Mesendoderm (in vitro differentiated cells): ENCODE results near the gene SKAP1.
"Not testable (repeated sequence)": the region's sequence is repeated elsewhere in the genome, so short reads cannot be mapped to it uniquely, and the experiment has no call there.

ENCODE experiments used
- DNase-seq: peaks from one replicate; pipeline ENCODE4 v3.0.0; 2013
- H2AK5ac ChIP-seq: 2 replicates; pipeline ENCODE4 v1.6.1; 2013; ENCODE audit warnings: low read length, inconsistent platforms
- H2BK120ac ChIP-seq: 2 replicates; pipeline ENCODE4 v1.6.1; 2013; ENCODE audit warnings: low read depth, mild to moderate bottlenecking, low read length, moderate library complexity, mixed read lengths
- H2BK15ac ChIP-seq: replicated peaks from 2 replicates; pipeline ENCODE4 v1.6.1; 2013; ENCODE audit warnings: low read depth, mild to moderate bottlenecking, moderate library complexity
- H2BK5ac ChIP-seq: 2 replicates; pipeline ENCODE4 v1.6.1; 2013; ENCODE audit warnings: low read length, inconsistent platforms
- H3K18ac ChIP-seq: 2 replicates; pipeline ENCODE4 v1.6.1; 2013; ENCODE audit warnings: mild to moderate bottlenecking, low read length, mixed read lengths
- H3K23ac ChIP-seq: one replicate; pipeline ENCODE4 v1.6.1; 2013; ENCODE audit warnings: low read length
- H3K27ac ChIP-seq: 2 replicates; pipeline ENCODE4 v1.5.1; 2013; ENCODE audit warnings: low read depth, mild to moderate bottlenecking, inconsistent platforms, low read length, moderate library complexity
- H3K27me3 ChIP-seq: 2 replicates; pipeline ENCODE4 v1.6.1; 2013; ENCODE audit warnings: low read length, control low read depth, mild to moderate bottlenecking, inconsistent platforms; ENCODE audit not compliant: insufficient read depth, poor library complexity
- H3K36me3 ChIP-seq: 2 replicates; pipeline ENCODE4 v1.6.1; 2013; ENCODE audit warnings: low read length, inconsistent platforms; ENCODE audit not compliant: control insufficient read depth, insufficient read depth
- H3K4ac ChIP-seq: one replicate; pipeline ENCODE4 v1.6.1; 2013; ENCODE audit warnings: low read depth, mild to moderate bottlenecking, low read length, moderate library complexity
- H3K4me1 ChIP-seq: 2 replicates; pipeline ENCODE4 v1.6.1; 2013; ENCODE audit warnings: low read depth, low read length, inconsistent platforms; ENCODE audit not compliant: control insufficient read depth
- H3K4me2 ChIP-seq: 2 replicates; pipeline ENCODE4 v1.6.1; 2013; ENCODE audit warnings: low read length
- H3K4me3 ChIP-seq: 2 replicates; pipeline ENCODE4 v1.5.1; 2013; ENCODE audit warnings: mild to moderate bottlenecking, low read length
- H3K56ac ChIP-seq: one replicate; pipeline ENCODE4 v1.6.1; 2013; ENCODE audit warnings: low read length
- H3K79me1 ChIP-seq: 2 replicates; pipeline ENCODE4 v1.6.1; 2013; ENCODE audit warnings: low read length, inconsistent platforms
- H3K79me2 ChIP-seq: 2 replicates; pipeline ENCODE4 v1.6.1; 2013; ENCODE audit warnings: mild to moderate bottlenecking, low read length; ENCODE audit not compliant: control insufficient read depth, insufficient read depth
- H3K9ac ChIP-seq: 2 replicates; pipeline ENCODE4 v1.6.1; 2013; ENCODE audit warnings: low read length, inconsistent platforms
- H4K5ac ChIP-seq: one replicate; pipeline ENCODE4 v1.6.1; 2013; ENCODE audit warnings: low read length
- H4K8ac ChIP-seq: one replicate; pipeline ENCODE4 v1.6.1; 2013; ENCODE audit warnings: low read depth, mild to moderate bottlenecking, control low read depth, low read length, moderate library complexity
- WGBS: extraction: QIAGEN DNeasy Blood & Tissue Kit; methylation state at CpG from one replicate; pipeline ENCODE4 v1.1.7; 2013; ENCODE audit warnings: low lambda C conversion rate, missing lambda C conversion rate; ENCODE audit not compliant: insufficient coverage; ENCODE audit errors: extremely low coverage; 5-methylcytosine and 5-hydroxymethylcytosine counted together

Gene SKAP1

GRCh38 chr17:48455791-48456190 is 25.8 kb upstream of the SKAP1 start:
- Histone ChIP-seq H3K4me2 (no peak overlapping the region), H4K5ac (no peak overlapping the region), H3K56ac (no peak overlapping the region), H3K4me3 (no peak overlapping the region), H3K79me2 (no peaks in the 10 kb centered on the region), H3K36me3 (no peaks in the 10 kb centered on the region), H3K4ac (no peak overlapping the region), H3K27ac (no peak overlapping the region), H2BK5ac (no peak overlapping the region), H4K8ac (no peak overlapping the region), H3K4me1 (peaks cover 2% of the 10 kb centered on the region), H3K79me1 (no peaks in the 10 kb centered on the region), H2BK15ac (no peak overlapping the region), H3K18ac (no peak overlapping the region), H2BK120ac (no peak overlapping the region), H3K27me3 (peaks cover 14% of the 10 kb centered on the region), H3K9ac (no peak overlapping the region), H3K23ac (no peak overlapping the region), H2AK5ac (no peak overlapping the region)
- no peak for DNase-seq

DNA sequence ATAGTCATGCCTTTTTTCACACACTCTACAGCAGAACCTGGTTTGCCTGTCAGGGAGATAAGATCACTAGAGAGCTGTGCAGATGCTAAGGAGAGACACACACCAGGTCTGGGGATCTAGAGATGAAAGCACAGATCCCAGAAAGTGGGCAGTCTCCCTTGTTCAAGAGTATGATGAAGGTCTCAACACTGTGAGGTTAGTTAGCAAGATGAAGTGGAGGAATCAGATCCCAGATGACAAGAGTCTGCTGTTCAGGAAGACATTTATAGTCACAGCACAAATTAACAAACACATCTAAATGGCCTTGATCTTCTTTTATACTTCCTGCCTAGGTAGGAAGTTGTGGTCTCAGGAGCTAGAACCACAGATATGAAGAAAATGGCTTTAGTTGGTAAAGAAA is 23.4 kb upstream of the SKAP1 start:
- Histone ChIP-seq H3K79me2 (no peaks in the 10 kb centered on the region), H3K4me2 (no peak overlapping the region), H3K4ac (no peak overlapping the region), H2BK120ac (no peak overlapping the region), H2BK15ac (no peak overlapping the region), H3K79me1 (no peaks in the 10 kb centered on the region), H3K27ac (no peak overlapping the region), H3K23ac (no peak overlapping the region), H2BK5ac (no peak overlapping the region), H3K56ac (no peak overlapping the region), H3K36me3 (no peaks in the 10 kb centered on the region), H4K5ac (no peak overlapping the region), H3K9ac (no peak overlapping the region), H3K4me3 (no peak overlapping the region), H3K18ac (no peak overlapping the region), H3K4me1 (peaks cover 2% of the 10 kb centered on the region), H2AK5ac (no peak overlapping the region), H4K8ac (no peak overlapping the region), H3K27me3 (peaks cover 14% of the 10 kb centered on the region)
- no peak for DNase-seq

GRCh38 chr17:48451489-48451888 is 21.5 kb upstream of the SKAP1 start:
- Histone ChIP-seq H2AK5ac (no peak overlapping the region), H4K8ac (no peak overlapping the region), H3K23ac (no peak overlapping the region), H3K9ac (no peak overlapping the region), H3K79me2 (no peaks in the 10 kb centered on the region), H3K4ac (no peak overlapping the region), H2BK5ac (no peak overlapping the region), H3K18ac (no peak overlapping the region), H2BK120ac (no peak overlapping the region), H3K4me3 (no peak overlapping the region), H3K4me2 (no peak overlapping the region), H3K56ac (no peak overlapping the region), H2BK15ac (no peak overlapping the region), H4K5ac (no peak overlapping the region), H3K36me3 (no peaks in the 10 kb centered on the region), H3K27me3 (peaks cover 14% of the 10 kb centered on the region), H3K79me1 (no peaks in the 10 kb centered on the region), H3K27ac (no peak overlapping the region), H3K4me1 (peaks cover 2% of the 10 kb centered on the region)
- no peak for DNase-seq
- no CpG with 5 or more reads among the region's 2 CpGs for WGBS

DNA sequence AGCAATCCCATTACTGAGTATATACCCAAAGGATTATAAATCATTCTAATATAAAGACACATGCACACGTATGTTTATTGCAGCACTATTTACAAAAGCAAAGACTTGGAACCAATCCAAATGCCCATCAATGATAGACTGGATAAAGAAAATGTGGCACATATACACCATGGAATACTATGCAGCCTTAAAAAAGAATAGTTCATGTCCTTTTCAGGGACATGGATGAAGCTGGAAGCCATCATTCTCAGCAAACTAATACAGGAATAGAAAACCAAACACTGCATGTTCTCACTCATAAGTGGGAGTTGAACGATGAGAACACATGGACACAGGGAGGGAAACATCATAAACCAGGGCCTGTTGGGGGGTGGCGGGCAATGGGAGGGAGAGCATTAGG is 19.3 kb upstream of the SKAP1 start:
- H3K4me3 ChIP-seq, H3K56ac ChIP-seq, H4K5ac ChIP-seq, H3K79me2 ChIP-seq, H3K9ac ChIP-seq, H2AK5ac ChIP-seq, DNase-seq, H3K79me1 ChIP-seq, H3K27me3 ChIP-seq, H4K8ac ChIP-seq, H3K27ac ChIP-seq, H2BK15ac ChIP-seq, H2BK120ac ChIP-seq, H3K23ac ChIP-seq, H3K4me1 ChIP-seq, H3K4ac ChIP-seq, H2BK5ac ChIP-seq, H3K36me3 ChIP-seq, H3K18ac ChIP-seq, H3K4me2 ChIP-seq: not testable (repeated sequence)
- no CpG with 5 or more reads among the region's 3 CpGs for WGBS

DNA sequence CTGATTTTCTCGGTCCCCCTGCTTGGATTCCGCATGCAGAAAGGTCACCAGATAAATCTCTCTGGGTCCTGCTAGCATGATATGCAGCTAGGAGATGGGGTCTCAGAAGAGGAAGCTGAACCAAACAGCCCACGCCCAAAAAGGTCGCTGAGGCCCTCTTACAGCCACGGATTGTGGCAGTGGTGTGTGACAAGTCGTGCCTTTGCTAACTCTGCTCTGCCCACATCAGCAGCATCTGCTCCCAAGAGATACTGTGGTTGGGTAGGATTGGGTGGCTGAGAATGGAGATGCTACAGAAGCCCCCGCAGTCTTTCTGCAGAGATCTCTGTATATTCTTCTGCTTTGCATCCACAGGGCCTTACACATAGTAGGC is 15.2 kb upstream of the SKAP1 start:
- no peak for DNase-seq
- H3K36me3 ChIP-seq = no peaks in the 10 kb centered on the region
- H3K4me3 ChIP-seq = no peak overlapping the region
- no peak overlapping the region for H3K9ac ChIP-seq
- no peak overlapping the region for H3K18ac ChIP-seq
- no peak overlapping the region for H2BK120ac ChIP-seq
- no peak overlapping the region for H3K23ac ChIP-seq
- no peaks in the 10 kb centered on the region for H3K79me2 ChIP-seq
- H3K4me2 ChIP-seq = no peak overlapping the region
- no peak overlapping the region for H4K8ac ChIP-seq
- no peak overlapping the region for H2AK5ac ChIP-seq
- no peaks in the 10 kb centered on the region for H3K27me3 ChIP-seq
- no peaks in the 10 kb centered on the region for H3K4me1 ChIP-seq
- H4K5ac ChIP-seq = no peak overlapping the region
- H3K56ac ChIP-seq = no peak overlapping the region
- H3K27ac ChIP-seq = no peak overlapping the region
- H3K4ac ChIP-seq = no peak overlapping the region
- no peak overlapping the region for H2BK5ac ChIP-seq
- no peaks in the 10 kb centered on the region for H3K79me1 ChIP-seq
- H2BK15ac ChIP-seq = no peak overlapping the region
- WGBS = no CpG with 5 or more reads among the region's 7 CpGs

- WGBS = no CpG with 5 or more reads among the region's 22 CpGs
- Histone ChIP-seq H2BK120ac (no peak overlapping the region), H4K5ac (no peak overlapping the region), H3K4me1 (no peaks in the 10 kb centered on the region), H2BK5ac (no peak overlapping the region), H3K4ac (no peak overlapping the region), H3K18ac (no peak overlapping the region), H3K4me3 (no peak overlapping the region), H3K27ac (no peak overlapping the region), H3K79me1 (no peaks in the 10 kb centered on the region), H4K8ac (no peak overlapping the region), H3K36me3 (no peaks in the 10 kb centered on the region), H3K4me2 (no peak overlapping the region), H3K9ac (no peak overlapping the region), H2AK5ac (no peak overlapping the region), H3K23ac (no peak overlapping the region), H3K79me2 (no peaks in the 10 kb centered on the region), H3K56ac (no peak overlapping the region), H3K27me3 (no peaks in the 10 kb centered on the region), H2BK15ac (no peak overlapping the region)
- no peak for DNase-seq
Observed at GRCh38 chr17:48444516-48445247, 14.7 kb upstream of the SKAP1 start.
